Measurements from ENCODE around the gene BRIX1. TPM values are rescaled to one million over a fixed set of nuclear protein-coding genes. Genes with fewer than 3 reads are reported as not detected.
"Not testable (repeated sequence)": the region's sequence is repeated elsewhere in the genome, so short reads cannot be mapped to it uniquely, and the experiment has no call there.

The BRIX1 gene
- total and polyA plus RNA-seq, 10 donors, result 17.8 to 28.3 (median 22.1) TPM

GRCh38 chr5:34916518-34916917, 1.0 kb downstream of the BRIX1 start:
- no peak for DNase-seq
- intact Hi-C loops (cut with DNase I; ENCODE audit: low total_unique reads), result no loop called here
- peak overlapping the region in 2 of 8 donors; percentile 90 to 93 for H3K27ac ChIP-seq
- peaks cover 0 to 51% (median 34%) of the 10 kb centered on the region in 6 donors for H3K36me3 ChIP-seq
- WGBS, 5 donors, result 24 to 37% (median 32%) methylated on average over 6 of the region's 6 CpGs
- H3K4me3 ChIP-seq, result peak overlapping the region; percentile 79 to 98 (median 96)
- peaks cover 24 to 56% (median 42%) of the 10 kb centered on the region in 6 donors for H3K4me1 ChIP-seq
- no peaks in the 10 kb centered on the region for H3K27me3 ChIP-seq (replicated peaks in 1 of 7)
- no peak for TF ChIP-seq CTCF (IDR thresholded peaks at IDR 0.05 in 8 of 11, conservative IDR thresholded peaks at IDR 0.05 in 3 of 11)
- TF ChIP-seq POLR2A (IDR thresholded peaks at IDR 0.05), result no peak
- TF ChIP-seq POLR2AphosphoS5 (IDR thresholded peaks at IDR 0.05), result no peak
- H3K9me3 ChIP-seq, result no peaks in the 10 kb centered on the region

- peaks cover 24 to 49% (median 39%) of the 10 kb centered on the region in 6 donors for H3K4me1 ChIP-seq
- H3K9me3 ChIP-seq, result no peaks in the 10 kb centered on the region
- TF ChIP-seq POLR2A (IDR thresholded peaks at IDR 0.05) (no peak), CTCF (IDR thresholded peaks at IDR 0.05 in 8 of 11, conservative IDR thresholded peaks at IDR 0.05 in 3 of 11) (no peak), POLR2AphosphoS5 (IDR thresholded peaks at IDR 0.05) (no peak)
- no peak overlapping the region for H3K4me3 ChIP-seq
- 84 to 88% (median 87%) methylated on average over 4 of the region's 4 CpGs for WGBS, 5 donors
- peaks cover 0 to 51% (median 40%) of the 10 kb centered on the region in 6 donors for H3K36me3 ChIP-seq
- DNase-seq, result no peak
- no peaks in the 10 kb centered on the region for H3K27me3 ChIP-seq (replicated peaks in 1 of 7)
- intact Hi-C loops (cut with DNase I; ENCODE audit: low total_unique reads), result no loop called here
- no peak overlapping the region for H3K27ac ChIP-seq
Measured at GRCh38 chr5:34918025-34918424, 2.5 kb downstream of the BRIX1 start.

GRCh38 chr5:34919077-34919476, 3.6 kb downstream of the BRIX1 start:
- Histone ChIP-seq H3K27ac (no peak overlapping the region), H3K36me3 (peaks cover 2 to 60% (median 50%) of the 10 kb centered on the region in 6 donors), H3K9me3 (no peaks in the 10 kb centered on the region), H3K4me1 (peaks cover 18 to 39% (median 31%) of the 10 kb centered on the region in 6 donors), H3K27me3 (replicated peaks in 1 of 7) (no peaks in the 10 kb centered on the region), H3K4me3 (no peak overlapping the region)
- no peak for DNase-seq
- 87 to 96% (median 88%) methylated on average over 4 of the region's 4 CpGs for WGBS, 5 donors
- intact Hi-C loops (cut with DNase I; ENCODE audit: low total_unique reads), result no loop called here
- TF ChIP-seq POLR2A (IDR thresholded peaks at IDR 0.05) (no peak), POLR2AphosphoS5 (IDR thresholded peaks at IDR 0.05) (no peak), CTCF (IDR thresholded peaks at IDR 0.05 in 8 of 11, conservative IDR thresholded peaks at IDR 0.05 in 3 of 11) (no peak)

- peaks cover 2 to 91% (median 76%) of the 10 kb centered on the region in 6 donors for H3K36me3 ChIP-seq
- H3K4me3 ChIP-seq; H3K4me1 ChIP-seq; intact Hi-C loops (cut with DNase I; ENCODE audit: low total_unique reads); DNase-seq; H3K9me3 ChIP-seq; H3K27me3 ChIP-seq (replicated peaks in 1 of 7); H3K27ac ChIP-seq: not testable (repeated sequence)
- WGBS, 5 donors, result 91 to 96% (median 93%) methylated on average over 9 of the region's 9 CpGs
Measured at GRCh38 chr5:34923256-34923655, 7.7 kb downstream of the BRIX1 start.
